Muscle layer of duodenum (tissue), 2 donors: ENCODE data around the gene TRIO.
"Not testable (repeated sequence)": the region's sequence is repeated elsewhere in the genome, so short reads cannot be mapped to it uniquely, and the experiment has no call there.

Experiments
- H3K27ac ChIP-seq: one replicate; pipeline ENCODE4 v1.7.0; 2013; ENCODE audit warnings: mild to moderate bottlenecking, low read length
- H3K27me3 ChIP-seq: one replicate; pipeline ENCODE4 v1.7.0; 2013; ENCODE audit warnings: low read depth, mild to moderate bottlenecking, control low read depth, low read length
- H3K36me3 ChIP-seq, 2 donors: one replicate each; pipeline ENCODE4 v1.7.0; 2013; ENCODE audit warnings: low read length in 2 of 2, control low read depth in 1 of 2, mild to moderate bottlenecking in 1 of 2; ENCODE audit not compliant: insufficient read depth in 2 of 2, control insufficient read depth in 1 of 2
- H3K4me1 ChIP-seq, 2 donors: one replicate each; pipeline ENCODE4 v1.7.0; 2013; ENCODE audit warnings: low read length in 2 of 2, mild to moderate bottlenecking in 2 of 2, control low read depth in 1 of 2, moderate library complexity in 1 of 2; ENCODE audit not compliant: insufficient read depth in 2 of 2, control insufficient read depth in 1 of 2
- H3K4me3 ChIP-seq, 2 donors: one replicate each; pipeline ENCODE4 v1.7.0; 2013; ENCODE audit warnings: low read length in 2 of 2, low read depth in 1 of 2, mild to moderate bottlenecking in 1 of 2
- H3K9me3 ChIP-seq, 2 donors: one replicate each; pipeline ENCODE4 v1.7.0; 2013; ENCODE audit warnings: low read length in 2 of 2, control low read depth in 1 of 2, mild to moderate bottlenecking in 1 of 2; ENCODE audit not compliant: control insufficient read depth in 1 of 2
- donor health status: healthy.

Gene TRIO

DNA sequence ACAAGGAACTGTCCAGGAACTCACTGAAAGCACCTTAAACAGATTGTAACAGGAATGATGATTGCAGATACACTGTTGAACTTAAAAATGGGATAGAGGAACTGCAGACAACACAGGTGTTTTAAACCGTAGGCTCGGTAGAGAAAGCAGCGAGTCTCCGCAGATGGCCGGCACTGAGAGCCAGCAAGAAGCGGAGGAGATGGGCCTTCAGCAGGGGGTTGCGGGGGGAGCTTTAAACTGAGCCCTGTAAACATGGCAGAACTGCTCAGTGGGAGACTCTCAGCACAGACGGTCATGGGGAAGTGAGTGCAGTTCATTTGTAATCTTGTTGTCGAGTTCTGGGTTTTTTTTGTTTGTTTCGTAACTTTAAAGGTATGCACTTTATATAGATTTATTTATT lies 283.4 kb downstream of the TRIO start:
- Histone ChIP-seq H3K27ac (no peak overlapping the region), H3K36me3 (peaks cover 24 to 29% of the 10 kb centered on the region in 2 donors), H3K4me3 (no peak overlapping the region), H3K4me1 (peaks cover 0 to 20% of the 10 kb centered on the region in 2 donors), H3K27me3 (no peaks in the 10 kb centered on the region), H3K9me3 (no peaks in the 10 kb centered on the region)

DNA sequence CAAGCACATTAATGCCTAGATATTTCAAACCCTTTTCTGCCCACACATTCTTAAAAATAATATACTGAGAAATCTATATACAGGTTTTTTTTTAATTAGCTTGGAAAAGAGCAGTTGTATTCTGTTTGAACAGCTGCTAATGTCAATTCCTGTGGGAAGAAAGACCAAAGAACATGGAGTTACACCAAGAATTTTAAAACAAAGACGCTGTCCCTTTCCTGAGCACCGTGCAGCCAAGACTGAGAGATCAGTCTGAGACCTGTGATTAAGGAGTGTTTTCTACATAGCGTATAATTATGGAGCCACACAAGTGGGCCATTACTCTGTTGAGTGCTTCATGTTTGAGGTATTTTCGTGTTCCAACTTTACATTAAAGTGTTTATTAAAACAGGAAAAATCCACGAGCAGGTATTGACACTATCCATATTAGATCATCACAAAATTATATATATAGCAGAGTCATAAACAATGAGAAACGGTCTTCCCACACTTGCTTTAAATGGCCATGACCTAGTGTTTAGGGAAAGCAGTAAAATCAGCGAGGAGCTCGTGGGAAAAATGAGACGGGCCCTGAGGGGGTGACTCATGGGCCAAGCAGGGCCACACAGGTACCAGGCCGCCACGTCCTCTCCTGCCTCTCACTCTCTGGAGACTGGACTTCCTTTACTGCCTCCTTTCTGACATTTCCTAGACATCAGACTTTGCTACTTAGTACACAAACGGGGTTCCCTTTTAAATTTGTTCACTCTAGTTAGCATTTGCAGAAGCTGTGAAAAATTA lies 285.4 kb downstream of the TRIO start:
- Histone ChIP-seq H3K4me3 (no peak overlapping the region), H3K27ac (no peak overlapping the region), H3K9me3 (no peaks in the 10 kb centered on the region), H3K4me1 (peaks cover 0 to 25% of the 10 kb centered on the region in 2 donors), H3K36me3 (peaks cover 8 to 10% of the 10 kb centered on the region in 2 donors), H3K27me3 (no peaks in the 10 kb centered on the region)

DNA sequence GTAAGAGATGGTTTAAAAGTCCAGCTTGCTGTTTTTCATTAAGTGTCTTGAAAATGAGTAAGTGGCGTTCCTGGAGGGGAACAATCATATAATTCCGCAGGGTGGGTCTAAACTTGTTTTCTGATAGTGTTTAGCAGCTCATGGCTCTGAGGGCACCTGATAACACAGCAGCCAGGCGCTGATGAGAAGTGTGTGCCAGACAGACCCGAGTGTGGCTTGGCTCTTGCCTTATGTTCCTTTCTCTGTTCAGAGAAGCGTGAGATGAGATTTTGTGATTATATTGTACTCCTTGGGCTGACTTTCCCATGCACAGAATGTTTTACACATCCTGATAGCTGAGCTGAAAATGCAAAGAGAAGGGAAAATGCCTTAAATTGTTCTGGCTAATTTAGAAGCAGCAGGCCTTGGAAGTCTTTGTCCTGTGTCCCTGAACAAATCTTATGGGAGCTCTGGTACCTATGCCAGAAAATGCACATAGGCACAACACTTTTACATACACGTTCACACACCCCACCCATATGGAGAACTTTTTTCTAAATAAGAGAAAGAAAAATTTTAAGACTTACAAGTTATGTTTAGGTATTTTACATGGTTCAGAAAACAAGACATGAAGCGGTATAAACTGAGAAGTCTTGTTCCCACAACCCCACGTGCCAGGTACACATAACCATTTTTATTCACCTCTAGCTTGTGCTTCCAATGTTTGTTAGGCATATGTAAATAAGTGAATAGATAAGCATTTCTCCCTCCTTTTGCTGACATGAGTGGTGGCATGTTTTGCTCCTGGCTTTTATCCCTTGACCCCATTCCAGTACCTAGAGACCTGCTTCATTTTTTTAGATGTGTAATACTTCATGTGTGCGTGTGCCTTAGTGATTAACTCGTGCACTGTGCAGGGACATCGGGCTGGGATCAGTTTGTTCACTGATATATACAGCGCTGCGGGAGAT lies 286.2 kb downstream of the TRIO start:
- peaks cover 8% of the 10 kb centered on the region in 2 donors for H3K36me3 ChIP-seq
- H3K4me1 ChIP-seq = peaks cover 0 to 25% of the 10 kb centered on the region in 2 donors
- no peaks in the 10 kb centered on the region for H3K27me3 ChIP-seq
- no peak overlapping the region for H3K4me3 ChIP-seq
- H3K9me3 ChIP-seq = no peaks in the 10 kb centered on the region
- no peak overlapping the region for H3K27ac ChIP-seq

DNA sequence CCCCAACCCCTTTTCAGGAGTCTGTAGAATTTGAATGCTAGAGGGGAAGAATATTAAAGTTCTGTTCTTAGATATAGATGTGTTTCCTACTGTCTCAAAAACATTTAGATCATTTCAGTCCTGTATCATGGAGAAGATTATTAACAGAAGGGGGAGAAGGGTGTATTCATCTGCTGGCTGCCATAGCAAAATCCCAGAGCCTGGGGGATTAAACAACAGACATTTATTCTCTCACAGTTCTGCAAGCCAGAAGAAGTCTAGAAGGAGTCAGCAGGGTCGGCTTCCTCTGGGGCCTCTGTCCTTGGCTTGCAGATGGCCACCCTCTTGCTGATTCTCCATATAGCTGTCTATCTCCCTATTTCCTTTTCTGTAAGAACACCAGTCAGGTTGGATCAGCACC lies 288.4 kb downstream of the TRIO start:
- Histone ChIP-seq H3K9me3 (no peaks in the 10 kb centered on the region), H3K27me3 (no peaks in the 10 kb centered on the region), H3K27ac (no peak overlapping the region), H3K4me3 (no peak overlapping the region), H3K36me3 (peaks cover 6 to 8% of the 10 kb centered on the region in 2 donors), H3K4me1 (peaks cover 0 to 25% of the 10 kb centered on the region in 2 donors)

DNA sequence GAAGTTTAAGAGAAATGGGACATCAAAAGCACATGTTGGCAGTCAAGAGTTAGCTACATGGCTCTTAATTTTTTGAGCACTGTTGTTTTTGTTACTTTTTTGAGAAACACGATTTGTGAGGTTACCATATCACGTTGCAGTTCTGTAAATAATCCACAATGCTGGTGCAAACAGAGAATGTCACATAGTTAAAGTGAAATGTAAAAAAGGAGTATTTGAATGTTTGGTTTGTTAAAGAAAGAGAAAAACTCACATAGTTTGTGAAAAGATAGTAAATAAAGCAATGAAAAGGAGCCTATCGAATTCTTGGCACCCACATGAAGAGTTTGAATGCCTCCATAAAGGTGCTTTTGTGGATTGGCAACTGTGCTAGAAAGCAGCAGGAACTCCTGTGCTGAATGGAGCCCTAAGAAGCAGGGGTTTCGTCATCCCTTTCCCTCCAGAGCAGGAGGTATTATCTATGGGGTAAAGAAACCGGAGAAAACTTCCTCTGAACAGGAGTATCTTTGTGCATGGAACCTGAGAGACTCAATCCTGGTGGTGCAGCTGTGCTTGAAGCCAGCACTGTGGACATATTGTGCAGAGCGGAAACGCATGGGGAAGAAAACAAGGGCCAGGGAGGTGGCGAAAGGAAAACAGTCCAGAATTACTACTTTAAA lies 289.9 kb downstream of the TRIO start:
- peaks cover 0 to 10% of the 10 kb centered on the region in 2 donors for H3K36me3 ChIP-seq
- H3K4me3 ChIP-seq = no peak overlapping the region
- no peaks in the 10 kb centered on the region for H3K9me3 ChIP-seq
- no peak overlapping the region for H3K27ac ChIP-seq
- peaks cover 0 to 16% of the 10 kb centered on the region in 2 donors for H3K4me1 ChIP-seq
- no peaks in the 10 kb centered on the region for H3K27me3 ChIP-seq

DNA sequence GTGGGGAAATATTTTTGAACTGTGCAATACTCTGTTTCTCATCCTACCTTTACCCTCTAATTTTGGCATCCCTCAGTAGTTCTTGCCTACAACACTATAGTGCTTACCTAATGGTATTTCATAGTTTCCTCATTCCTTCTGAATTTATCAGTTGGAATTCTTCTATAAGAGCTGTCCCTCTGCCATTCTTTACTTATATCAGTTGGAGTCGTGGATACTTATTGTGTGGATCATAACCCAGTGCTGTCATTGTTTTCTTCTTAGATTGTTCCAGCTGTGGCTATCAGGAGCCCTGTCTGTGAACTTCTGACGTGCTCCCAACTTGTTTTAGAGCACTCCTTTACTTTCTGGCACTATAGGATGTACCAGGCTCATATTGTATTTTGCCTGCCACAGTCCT lies 292.3 kb downstream of the TRIO start:
- Histone ChIP-seq H3K9me3 (no peaks in the 10 kb centered on the region), H3K36me3 (peaks cover 8 to 10% of the 10 kb centered on the region in 2 donors)

DNA sequence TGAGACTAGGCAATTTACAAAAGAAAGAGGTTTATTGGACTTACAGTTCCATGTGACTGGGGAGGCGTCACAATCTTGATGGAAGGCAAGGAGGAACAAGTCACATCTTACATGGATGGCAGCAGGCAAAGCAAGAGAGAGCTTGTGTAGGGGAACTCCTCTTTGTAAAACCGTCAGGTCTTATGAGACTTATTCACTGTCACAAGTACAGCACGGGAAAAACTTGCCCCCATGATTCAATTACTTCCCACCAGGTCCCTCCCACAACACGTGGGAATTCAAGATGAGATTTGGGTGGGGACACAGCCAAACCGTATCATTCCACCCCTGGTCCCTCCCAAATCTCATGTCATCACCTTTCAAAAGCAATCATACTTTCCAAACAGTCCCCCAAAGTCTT lies 293.0 kb downstream of the TRIO start:
- H3K36me3 ChIP-seq, H3K9me3 ChIP-seq, H3K27me3 ChIP-seq, H3K4me3 ChIP-seq, H3K27ac ChIP-seq: not testable (repeated sequence)
- H3K4me1 ChIP-seq = peaks cover 0 to 17% of the 10 kb centered on the region in 2 donors

More for the DNA sequence above, 292.3 kb downstream of the TRIO start:
- Histone ChIP-seq H3K27ac (no peak overlapping the region), H3K4me3 (no peak overlapping the region), H3K4me1 (peaks cover 0 to 22% of the 10 kb centered on the region in 2 donors), H3K27me3 (no peaks in the 10 kb centered on the region)

DNA sequence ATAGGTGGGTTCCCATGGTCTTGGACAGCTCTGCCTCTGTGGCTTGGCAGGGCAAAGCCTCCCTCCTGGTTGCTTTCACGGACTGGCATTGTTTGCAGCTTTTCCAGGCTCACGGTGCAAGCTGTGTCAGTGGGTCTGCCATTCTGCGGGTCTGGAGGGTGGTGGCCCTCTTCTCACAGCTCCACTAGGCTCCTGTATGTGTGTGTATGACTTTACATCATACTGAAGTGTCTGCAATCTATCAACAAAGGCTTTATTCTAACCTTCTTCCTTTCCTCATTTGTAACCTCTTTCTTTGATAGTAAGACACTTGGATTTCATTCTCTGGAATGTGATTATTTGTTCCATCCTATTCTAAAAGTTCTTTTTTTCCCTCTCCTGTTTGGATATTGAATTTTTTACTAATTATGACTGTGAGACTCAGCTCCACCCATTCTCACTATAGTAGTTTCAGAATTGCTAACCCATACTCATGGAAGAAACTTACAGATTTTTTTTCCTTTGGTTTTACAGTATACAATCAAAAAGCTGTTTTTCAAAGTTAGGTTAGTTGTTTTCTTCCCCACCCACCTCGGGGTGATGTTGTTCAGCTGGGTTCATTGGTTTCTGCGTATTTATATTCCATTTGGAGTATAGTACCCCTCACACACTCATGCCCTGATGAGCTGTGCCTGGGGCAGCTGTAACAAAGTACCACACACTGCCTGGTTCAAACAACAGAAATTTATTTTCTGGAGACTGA lies 293.8 kb downstream of the TRIO start:
- Histone ChIP-seq H3K36me3 (peaks cover 8 to 10% of the 10 kb centered on the region in 2 donors), H3K27me3 (no peaks in the 10 kb centered on the region), H3K27ac (no peak overlapping the region), H3K4me1 (peaks cover 0 to 9% of the 10 kb centered on the region in 2 donors), H3K4me3 (no peak overlapping the region), H3K9me3 (no peaks in the 10 kb centered on the region)

DNA sequence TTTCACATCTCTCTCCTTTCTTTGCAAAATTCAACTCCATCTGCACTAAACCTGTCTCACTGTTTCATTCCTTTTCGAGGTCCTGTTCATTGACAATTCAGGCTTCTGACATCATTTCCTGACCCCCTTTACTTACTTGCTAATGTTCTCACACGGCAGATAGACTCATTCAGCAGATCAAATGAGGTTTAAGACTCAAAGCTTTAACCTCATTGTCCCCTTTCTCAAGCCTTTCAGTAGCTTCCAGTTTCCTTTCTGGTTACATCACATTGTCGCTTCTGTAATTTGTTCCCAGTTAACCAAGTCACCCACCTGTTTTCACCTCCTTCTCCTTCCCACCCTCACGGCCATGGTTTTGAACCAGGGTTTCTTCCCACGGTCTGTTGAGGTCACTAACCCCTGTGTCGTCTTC lies 295.1 kb downstream of the TRIO start:
- no peak overlapping the region for H3K4me3 ChIP-seq
- H3K36me3 ChIP-seq = peaks cover 8 to 10% of the 10 kb centered on the region in 2 donors
- no peaks in the 10 kb centered on the region for H3K27me3 ChIP-seq
- H3K9me3 ChIP-seq = no peaks in the 10 kb centered on the region
- H3K27ac ChIP-seq = no peak overlapping the region
- H3K4me1 ChIP-seq = peaks cover 0 to 8% of the 10 kb centered on the region in 2 donors

DNA sequence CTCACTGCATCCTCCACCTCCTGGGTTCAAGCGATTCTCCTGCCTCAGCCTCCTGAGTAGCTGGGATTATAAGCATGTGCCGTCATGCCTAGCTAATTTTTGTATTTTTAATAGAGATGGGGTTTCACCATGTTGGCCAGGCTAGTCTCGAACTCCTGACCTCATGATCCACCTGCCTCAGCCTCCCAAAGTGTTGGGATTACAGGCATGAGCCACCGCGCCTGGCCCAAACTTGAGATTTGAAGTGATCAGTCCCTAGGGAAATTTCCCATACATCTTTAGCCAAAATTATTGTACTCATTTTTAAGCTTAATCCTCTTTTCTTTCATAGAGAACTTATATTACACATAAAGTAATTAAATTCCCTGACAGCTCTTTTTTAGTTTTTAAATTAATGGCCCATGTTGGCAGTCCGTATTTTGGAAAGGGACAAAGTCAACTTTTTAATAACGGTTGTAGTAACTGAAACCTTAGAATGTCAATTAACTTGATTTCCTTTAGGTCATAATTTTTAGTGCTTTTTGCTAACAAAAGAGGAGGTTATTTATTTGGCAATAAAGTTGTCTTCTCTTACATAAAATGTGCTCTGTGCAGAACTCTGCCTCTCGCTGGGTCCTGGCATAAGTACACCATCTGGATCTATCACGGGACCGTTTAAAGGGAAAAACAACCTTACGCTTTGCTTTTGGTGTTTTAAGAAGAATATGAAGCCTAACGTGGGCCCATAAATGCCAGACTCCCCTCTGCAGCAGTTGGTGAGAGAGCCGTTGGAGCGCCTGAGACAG lies 296.1 kb downstream of the TRIO start:
- Histone ChIP-seq H3K27me3 (no peaks in the 10 kb centered on the region), H3K9me3 (no peaks in the 10 kb centered on the region), H3K36me3 (peaks cover 8 to 10% of the 10 kb centered on the region in 2 donors), H3K27ac (no peak overlapping the region), H3K4me3 (no peak overlapping the region), H3K4me1 (peaks cover 0 to 8% of the 10 kb centered on the region in 2 donors)
